ENCODE results near the gene ZNF775. TPM values are rescaled to one million over a fixed set of nuclear protein-coding genes. Genes with fewer than 3 reads are reported as not detected.

Gene ZNF775
- total and polyA plus RNA-seq, 2 of the 13 experiments (the other 11 are each of a cell fraction or from before 2014, with no cell fraction given), result 3.1 to 3.2 TPM

GRCh38 chr7:150415161-150416153 lies 36.3 kb downstream of the ZNF775 start (continued):
- TF ChIP-seq HOMEZ (CRISPR knock-in tag; IDR thresholded peaks at IDR 0.05; ENCODE audit: low read depth), result peak; percentile 48; the same call in 1 of the 2 replicates
- peak; percentile 46; the same call in 1 of the 2 replicates for TF ChIP-seq ETV5 (CRISPR knock-in tag; IDR thresholded peaks at IDR 0.05; ENCODE audit: borderline replicate concordance)
- peak; percentile 74 for TF ChIP-seq HNF4A (CRISPR knock-in tag; IDR thresholded peaks at IDR 0.05)
- TF ChIP-seq TAF1 (CRISPR knock-in tag; IDR thresholded peaks at IDR 0.05), result no peak; the same call in 1 of the 2 replicates
- no peak for TF ChIP-seq THYN1 (CRISPR knock-in tag; IDR thresholded peaks at IDR 0.05; ENCODE audit: borderline replicate concordance, low read depth)
- TF ChIP-seq ZNF512 (CRISPR knock-in tag; IDR thresholded peaks at IDR 0.05), result no peak
- TF ChIP-seq ZNF567 (CRISPR knock-in tag; IDR thresholded peaks at IDR 0.05; ENCODE audit: borderline replicate concordance), result no peak
- no peak for TF ChIP-seq PRDM15 (CRISPR knock-in tag; IDR thresholded peaks at IDR 0.05)
- no peak for TF ChIP-seq RBM22 (optimal IDR thresholded peaks at IDR 0.05; ENCODE audit: low read length)
- no peak; the same call in 1 of the 2 replicates for TF ChIP-seq KMT2A (CRISPR knock-in tag; IDR thresholded peaks at IDR 0.05)
- TF ChIP-seq ZC3H13 (CRISPR knock-in tag; IDR thresholded peaks at IDR 0.05), result no peak
- no peak for TF ChIP-seq ZNF282 (IDR thresholded peaks at IDR 0.05; ENCODE audit: partially characterized antibody)
- no peak for TF ChIP-seq ZBTB49 (CRISPR knock-in tag; IDR thresholded peaks at IDR 0.05; ENCODE audit: borderline replicate concordance)
- TF ChIP-seq ATAD3A (CRISPR knock-in tag; IDR thresholded peaks at IDR 0.05), result no peak
- TF ChIP-seq ZNF781 (CRISPR knock-in tag; IDR thresholded peaks at IDR 0.05; ENCODE audit: borderline replicate concordance, not compliant biosample characterization), result peak; percentile 44
- TF ChIP-seq KAT2B (IDR thresholded peaks at IDR 0.05; ENCODE audit: borderline replicate concordance, low read depth, low read length), result no peak
- TF ChIP-seq SMAD1 (CRISPR knock-in tag; IDR thresholded peaks at IDR 0.05; ENCODE audit: borderline replicate concordance, low read depth), result no peak
- TF ChIP-seq ZNF446 (CRISPR knock-in tag; IDR thresholded peaks at IDR 0.05), result no peak
- no peak for TF ChIP-seq ZNF44 (CRISPR knock-in tag; IDR thresholded peaks at IDR 0.05)
